Rectal smooth muscle tissue (tissue), 1 donor: ENCODE data around the gene RTL1.
A peak's percentile ranks its signal among the peaks of the same experiment; 100 is the strongest.

Experiments used
- H3K27ac ChIP-seq: one replicate; pipeline ENCODE4 v1.7.0; 2013; ENCODE audit warnings: low read depth, low read length, inconsistent platforms
- H3K27me3 ChIP-seq: one replicate; pipeline ENCODE4 v1.7.0; 2013; ENCODE audit warnings: low read length; ENCODE audit not compliant: control insufficient read depth, insufficient read depth
- H3K36me3 ChIP-seq: one replicate; pipeline ENCODE4 v1.7.0; 2013; ENCODE audit warnings: low read length; ENCODE audit not compliant: control insufficient read depth, insufficient read depth
- H3K4me1 ChIP-seq: one replicate; pipeline ENCODE4 v1.7.0; 2013; ENCODE audit warnings: low read length; ENCODE audit not compliant: control insufficient read depth, insufficient read depth
- H3K4me3 ChIP-seq: one replicate; pipeline ENCODE4 v1.7.0; 2013; ENCODE audit warnings: low read length
- H3K9ac ChIP-seq: one replicate; pipeline ENCODE4 v1.7.0; 2013; ENCODE audit warnings: low read length

RTL1 gene

DNA sequence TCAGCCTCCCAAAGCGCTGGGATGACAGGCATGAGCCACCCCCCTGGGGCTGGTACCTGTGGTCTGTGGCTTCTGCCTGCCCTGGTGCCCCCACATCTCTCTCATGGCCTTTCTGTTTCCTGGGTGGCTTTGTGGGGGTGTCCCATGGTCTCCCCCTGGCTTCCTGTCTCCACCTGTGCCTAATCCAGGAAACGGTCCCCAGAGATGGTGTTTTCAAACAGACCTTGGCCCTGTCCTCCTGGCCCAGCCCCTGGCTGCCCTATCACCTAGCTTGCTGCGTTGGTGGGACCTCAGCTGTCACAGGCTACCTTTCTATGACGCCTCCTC is 59.5 kb downstream of the RTL1 start:
- H3K4me3 ChIP-seq, result no peak overlapping the region

GRCh38 chr14:100842799-100843198 is 60.7 kb downstream of the RTL1 start:
- H3K4me3 ChIP-seq, result no peak overlapping the region
- no peaks in the 10 kb centered on the region for H3K36me3 ChIP-seq
- no peak overlapping the region for H3K9ac ChIP-seq
- no peaks in the 10 kb centered on the region for H3K27me3 ChIP-seq
- H3K27ac ChIP-seq, result no peak overlapping the region
- H3K4me1 ChIP-seq, result no peaks in the 10 kb centered on the region

More for the DNA sequence above, 59.5 kb downstream of the RTL1 start:
- Histone ChIP-seq H3K9ac (no peak overlapping the region), H3K36me3 (no peaks in the 10 kb centered on the region), H3K4me1 (no peaks in the 10 kb centered on the region), H3K27ac (no peak overlapping the region), H3K27me3 (no peaks in the 10 kb centered on the region)

GRCh38 chr14:100841761-100842403 is 61.6 kb downstream of the RTL1 start:
- Histone ChIP-seq H3K27ac (peak overlapping the region; percentile 32), H3K27me3 (no peaks in the 10 kb centered on the region), H3K4me3 (no peak overlapping the region), H3K9ac (no peak overlapping the region), H3K4me1 (no peaks in the 10 kb centered on the region), H3K36me3 (no peaks in the 10 kb centered on the region)

DNA sequence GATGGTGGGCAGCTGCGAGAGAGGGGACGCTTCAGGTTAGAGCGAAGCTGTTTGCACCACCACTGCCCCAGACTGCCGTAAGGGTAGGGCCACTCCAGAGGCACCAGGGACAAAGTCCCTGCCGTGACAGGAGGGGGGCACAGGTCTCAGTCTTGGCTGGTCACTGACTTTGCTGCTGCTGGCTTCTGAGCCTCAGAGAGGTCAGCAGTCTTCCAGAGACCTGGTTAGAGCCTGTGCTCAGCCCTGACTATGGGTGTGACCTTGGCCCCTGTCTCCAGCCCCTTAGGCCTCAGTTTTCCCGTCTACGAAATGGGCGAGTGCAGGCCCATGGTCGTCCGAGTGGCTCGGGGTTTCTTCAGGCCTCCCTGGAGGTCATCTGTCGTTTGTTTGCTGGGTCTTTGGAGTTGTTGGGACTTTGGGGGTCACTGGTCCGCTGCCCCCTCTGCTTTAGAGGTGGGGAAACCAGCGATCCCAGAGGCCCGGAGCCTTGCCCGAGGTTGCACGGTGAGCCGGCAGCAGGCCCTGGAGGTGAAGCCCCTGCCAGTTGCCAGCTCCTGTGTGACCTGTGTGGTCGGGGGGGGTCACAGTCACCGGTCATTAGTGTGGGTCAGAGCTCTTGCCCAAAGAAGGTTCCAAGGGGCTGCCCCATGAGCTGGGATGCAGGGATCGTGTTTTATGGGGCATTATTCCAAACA is 62.3 kb downstream of the RTL1 start:
- H3K27ac ChIP-seq, result no peak overlapping the region
- H3K4me3 ChIP-seq, result no peak overlapping the region
- H3K4me1 ChIP-seq, result no peaks in the 10 kb centered on the region
- H3K27me3 ChIP-seq, result no peaks in the 10 kb centered on the region
- H3K36me3 ChIP-seq, result no peaks in the 10 kb centered on the region
- H3K9ac ChIP-seq, result no peak overlapping the region

DNA sequence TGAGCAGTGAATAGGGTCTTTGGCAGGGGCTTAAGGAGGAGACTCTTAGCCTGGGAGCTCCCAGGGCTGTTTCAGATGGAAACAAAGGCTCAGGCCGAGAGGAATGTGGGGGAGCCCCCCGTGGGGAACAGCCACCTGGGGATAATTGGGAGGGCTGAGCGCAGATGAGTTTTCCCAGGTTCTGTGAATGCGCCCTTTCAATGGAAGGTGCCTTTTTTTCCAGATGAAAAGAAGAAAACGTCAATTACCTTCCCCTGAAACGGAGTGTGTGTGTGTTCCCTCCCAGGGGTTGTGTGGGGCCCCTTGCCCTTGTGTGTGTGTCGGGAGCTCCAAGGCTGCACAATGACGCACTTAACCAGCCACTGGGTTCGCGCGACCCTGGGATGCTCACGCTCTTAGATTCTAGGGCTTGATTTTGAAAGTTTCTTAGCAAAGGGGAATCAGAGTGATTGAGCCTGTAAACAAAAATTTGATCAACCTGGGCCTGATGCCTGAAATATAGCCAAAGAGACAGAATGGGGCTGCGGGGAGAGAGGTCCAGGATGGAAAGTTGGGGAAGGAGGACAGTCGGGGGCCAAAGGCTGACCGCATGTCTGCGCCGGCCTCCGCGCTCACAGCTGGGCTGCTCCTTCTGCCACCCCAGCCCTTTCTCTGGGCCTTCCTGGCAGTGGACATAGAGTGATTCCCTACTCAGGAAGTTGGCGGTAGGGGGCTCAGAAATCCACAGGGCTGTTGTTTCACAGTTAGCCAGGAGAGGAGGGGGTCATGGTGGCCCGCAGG is 63.0 kb downstream of the RTL1 start:
- H3K9ac ChIP-seq, result no peak overlapping the region
- H3K36me3 ChIP-seq, result no peaks in the 10 kb centered on the region
- no peaks in the 10 kb centered on the region for H3K27me3 ChIP-seq
- H3K4me3 ChIP-seq, result no peak overlapping the region
- H3K4me1 ChIP-seq, result no peaks in the 10 kb centered on the region
- no peak overlapping the region for H3K27ac ChIP-seq

DNA sequence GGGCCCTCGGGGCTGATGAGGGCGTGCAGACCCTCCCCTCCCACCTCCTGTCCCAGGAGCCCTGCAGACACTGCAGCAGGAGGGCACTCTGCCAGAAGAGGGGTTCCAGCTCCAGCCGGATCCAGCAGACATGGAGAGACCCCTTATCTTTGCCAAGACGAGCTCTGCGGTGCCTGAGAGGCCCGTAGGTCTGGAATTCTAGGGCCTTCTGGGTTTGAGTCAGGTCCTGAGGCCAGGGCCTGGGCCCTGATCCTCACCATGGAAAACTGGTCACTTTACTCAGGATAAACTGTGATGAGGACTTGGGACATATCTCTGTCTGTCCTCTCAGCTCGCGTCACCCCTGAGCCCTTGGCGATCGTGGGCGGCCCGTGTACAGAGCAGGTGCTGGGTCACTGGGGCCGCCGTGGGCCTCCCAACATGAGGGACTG is 63.8 kb downstream of the RTL1 start:
- Histone ChIP-seq H3K36me3 (no peaks in the 10 kb centered on the region), H3K27me3 (no peaks in the 10 kb centered on the region), H3K27ac (no peak overlapping the region)

DNA sequence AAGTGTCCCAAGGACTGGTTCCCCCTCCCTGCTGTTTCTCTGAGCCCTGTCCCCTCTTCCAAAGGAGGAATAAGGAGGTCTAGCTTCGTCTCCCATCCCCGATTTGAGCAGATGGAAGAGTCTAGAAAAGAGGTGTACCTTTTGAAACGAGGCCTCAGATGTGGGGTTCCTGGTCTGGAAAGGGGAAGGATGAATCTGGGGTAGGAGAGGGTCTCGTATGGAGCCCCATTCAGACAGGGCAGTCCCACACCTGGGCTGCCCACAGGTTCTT is 64.3 kb downstream of the RTL1 start:
- Histone ChIP-seq H3K27ac (no peak overlapping the region), H3K36me3 (no peaks in the 10 kb centered on the region)

More for the DNA sequence above, 63.8 kb downstream of the RTL1 start:
- H3K4me3 ChIP-seq, result no peak overlapping the region
- no peak overlapping the region for H3K9ac ChIP-seq
- no peaks in the 10 kb centered on the region for H3K4me1 ChIP-seq

DNA sequence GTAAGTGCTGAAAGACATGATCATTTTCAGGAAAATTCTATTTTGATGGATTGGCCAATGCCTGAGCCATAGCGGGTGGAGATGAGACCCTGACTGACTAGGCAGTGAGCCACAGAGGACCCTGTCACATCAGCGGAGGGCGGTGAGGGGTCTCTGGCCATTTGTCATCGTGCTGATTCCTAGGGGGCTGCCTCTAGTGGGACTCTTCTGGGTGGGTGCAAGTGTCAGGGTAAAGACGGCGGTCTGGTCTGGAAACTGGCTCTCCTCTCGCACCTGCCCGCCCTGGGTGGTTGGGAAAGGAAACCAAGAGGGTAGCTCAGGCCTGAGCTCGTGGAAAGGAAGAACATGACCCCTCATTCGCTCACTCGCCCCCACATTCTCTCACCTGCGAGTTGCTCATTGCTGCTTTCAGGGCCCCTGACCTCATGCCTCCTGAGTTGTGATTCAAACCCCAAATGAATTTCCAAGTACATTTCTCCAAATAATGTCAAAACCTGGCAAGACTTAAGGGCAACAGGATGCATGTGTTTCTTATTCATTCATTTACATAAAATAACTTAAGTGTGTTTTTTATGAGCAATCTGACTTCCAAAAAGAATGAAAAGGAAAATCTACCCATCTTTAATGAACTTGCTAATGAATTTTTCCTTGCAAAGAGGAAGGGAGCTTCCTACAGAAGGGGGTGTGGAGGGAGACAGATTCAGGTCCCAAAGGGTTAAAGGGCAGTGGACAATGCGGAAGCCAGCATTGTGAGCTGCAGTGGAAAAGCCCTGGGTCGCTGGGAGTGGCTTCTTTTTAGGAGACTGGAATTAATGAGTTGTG is 64.8 kb downstream of the RTL1 start:
- Histone ChIP-seq H3K9ac (no peak overlapping the region), H3K27ac (no peak overlapping the region), H3K36me3 (no peaks in the 10 kb centered on the region), H3K27me3 (no peaks in the 10 kb centered on the region), H3K4me1 (no peaks in the 10 kb centered on the region), H3K4me3 (no peak overlapping the region)

More for the DNA sequence above, 64.3 kb downstream of the RTL1 start:
- Histone ChIP-seq H3K27me3 (no peaks in the 10 kb centered on the region), H3K4me1 (no peaks in the 10 kb centered on the region), H3K9ac (no peak overlapping the region), H3K4me3 (no peak overlapping the region)

- no peak overlapping the region for H3K27ac ChIP-seq
- H3K27me3 ChIP-seq, result no peaks in the 10 kb centered on the region
- no peaks in the 10 kb centered on the region for H3K4me1 ChIP-seq
- no peak overlapping the region for H3K4me3 ChIP-seq
- no peak overlapping the region for H3K9ac ChIP-seq
- no peaks in the 10 kb centered on the region for H3K36me3 ChIP-seq
These were observed 65.6 kb downstream of the RTL1 start for GRCh38 chr14:100837805-100838350.

- no peaks in the 10 kb centered on the region for H3K36me3 ChIP-seq
These were observed 66.3 kb downstream of the RTL1 start for GRCh38 chr14:100836941-100837804.

GRCh38 chr14:100836311-100836805 is 67.2 kb downstream of the RTL1 start:
- no peaks in the 10 kb centered on the region for H3K4me1 ChIP-seq
- no peak overlapping the region for H3K27ac ChIP-seq
- no peaks in the 10 kb centered on the region for H3K36me3 ChIP-seq
- H3K27me3 ChIP-seq, result no peaks in the 10 kb centered on the region
- H3K4me3 ChIP-seq, result no peak overlapping the region
- no peak overlapping the region for H3K9ac ChIP-seq

More at GRCh38 chr14:100836941-100837804, 66.3 kb downstream of the RTL1 start:
- H3K27ac ChIP-seq, result no peak overlapping the region
- H3K4me3 ChIP-seq, result no peak overlapping the region
- H3K27me3 ChIP-seq, result no peaks in the 10 kb centered on the region
- H3K9ac ChIP-seq, result no peak overlapping the region
- no peaks in the 10 kb centered on the region for H3K4me1 ChIP-seq
